Measurements from ENCODE around the gene GOLGA6L10. TPM values are rescaled to one million over a fixed set of nuclear protein-coding genes. Genes with fewer than 3 reads are reported as not detected.
"Not testable (repeated sequence)": the region's sequence is repeated elsewhere in the genome, so short reads cannot be mapped to it uniquely, and the experiment has no call there.

Gene GOLGA6L10
- total and polyA plus RNA-seq, 9 of the 15 experiments (the other 6 are each of a cell fraction or from before 2014, with no cell fraction given) = 0.32 to 7.1 (median 2.0) TPM

DNA sequence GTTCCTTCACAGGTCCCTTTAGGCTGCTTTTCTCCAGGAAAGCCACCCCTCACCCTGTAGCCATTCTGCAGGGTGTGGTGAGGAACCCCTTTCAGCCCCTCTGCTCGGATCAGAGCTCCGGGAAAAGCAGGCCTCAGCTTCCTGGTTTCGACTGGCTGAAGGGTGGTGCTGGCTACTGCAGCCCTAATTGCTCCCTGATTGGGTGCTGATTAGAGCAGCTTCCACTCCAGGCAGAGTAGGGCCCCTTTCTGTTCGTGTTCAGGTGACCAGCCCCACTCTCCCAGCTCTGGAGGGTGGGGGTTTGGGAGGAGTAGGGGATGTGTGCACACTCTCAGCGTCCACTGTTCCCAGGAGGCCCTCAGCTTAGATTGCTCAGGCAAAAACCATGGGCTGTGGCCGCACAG lies 49.8 kb downstream of the GOLGA6L10 start:
- H3K9me1 ChIP-seq (ENCODE audit: control insufficient read depth, insufficient read depth, low read length); in situ Hi-C loops (cut with MboI): not testable (repeated sequence)

GRCh38 chr15:82298520-82298919 lies 50.8 kb downstream of the GOLGA6L10 start:
- DNase-seq (ENCODE audit: extremely low read depth in 1 of 4, low spot score in 3 of 4) = no peak
- H2AFZ ChIP-seq (ENCODE audit: low read depth, low read length) = no peak overlapping the region
- H4K20me1 ChIP-seq (replicated peaks; ENCODE audit: control insufficient read depth, insufficient read depth, low read length) = no peaks in the 10 kb centered on the region
- TF ChIP-seq, protein P1, sequence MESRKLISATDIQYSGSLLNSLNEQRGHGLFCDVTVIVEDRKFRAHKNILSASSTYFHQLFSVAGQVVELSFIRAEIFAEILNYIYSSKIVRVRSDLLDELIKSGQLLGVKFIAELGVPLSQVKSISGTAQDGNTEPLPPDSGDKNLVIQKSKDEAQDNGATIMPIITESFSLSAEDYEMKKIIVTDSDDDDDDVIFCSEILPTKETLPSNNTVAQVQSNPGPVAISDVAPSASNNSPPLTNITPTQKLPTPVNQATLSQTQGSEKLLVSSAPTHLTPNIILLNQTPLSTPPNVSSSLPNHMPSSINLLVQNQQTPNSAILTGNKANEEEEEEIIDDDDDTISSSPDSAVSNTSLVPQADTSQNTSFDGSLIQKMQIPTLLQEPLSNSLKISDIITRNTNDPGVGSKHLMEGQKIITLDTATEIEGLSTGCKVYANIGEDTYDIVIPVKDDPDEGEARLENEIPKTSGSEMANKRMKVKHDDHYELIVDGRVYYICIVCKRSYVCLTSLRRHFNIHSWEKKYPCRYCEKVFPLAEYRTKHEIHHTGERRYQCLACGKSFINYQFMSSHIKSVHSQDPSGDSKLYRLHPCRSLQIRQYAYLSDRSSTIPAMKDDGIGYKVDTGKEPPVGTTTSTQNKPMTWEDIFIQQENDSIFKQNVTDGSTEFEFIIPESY (CRISPR knock-in tag; IDR thresholded peaks at IDR 0.05) = peak; percentile 95
- TF ChIP-seq FOS (IDR thresholded peaks at IDR 0.05; ENCODE audit: extremely low read depth, insufficient read length) (no peak), SRSF7 (optimal IDR thresholded peaks at IDR 0.05; ENCODE audit: low read depth, low read length) (no peak), FUS (optimal IDR thresholded peaks at IDR 0.05; ENCODE audit: low read depth, low read length) (no peak), CSDE1 (IDR thresholded peaks at IDR 0.05) (no peak)
- no peak overlapping the region for H3K4me3 ChIP-seq
- H3K4me2 ChIP-seq (ENCODE audit: insufficient read depth, low read length) = no peak overlapping the region
- H3K27me3 ChIP-seq (ENCODE audit: control insufficient read depth in 2 of 2, insufficient read depth in 2 of 2, low read length in 2 of 2) = no peaks in the 10 kb centered on the region; a peak in 2 of 5 replicates
- H3K9me3 ChIP-seq (replicated peaks; ENCODE audit: control insufficient read depth, insufficient read depth, low read depth, low read length) = no peaks in the 10 kb centered on the region
- ChIA-PET POLR2A (no interaction called here), CTCF (ENCODE audit: low intra/inter-chr PET ratio) (no interaction called here)
- in situ Hi-C loops (cut with MboI) = no loop called here
- ATAC-seq = no peak
- H3K79me2 ChIP-seq (ENCODE audit: control insufficient read depth, insufficient read depth, low read length) = no peaks in the 10 kb centered on the region
- H3K27ac ChIP-seq (ENCODE audit: extremely low read depth, low read depth, low read length) = no peak overlapping the region
- intact Hi-C loops (cut with micrococcal nuclease) = no loop called here
- H3K9ac ChIP-seq (ENCODE audit: insufficient read depth in 1 of 2, low read depth in 2 of 2, low read length in 2 of 2) = no peak overlapping the region
- no peaks in the 10 kb centered on the region for H3K36me3 ChIP-seq (ENCODE audit: control insufficient read depth, insufficient read depth, low read length)
- H3K9me1 ChIP-seq (ENCODE audit: control insufficient read depth, insufficient read depth, low read length) = no peaks in the 10 kb centered on the region
- peaks cover 0 to 7% of the 10 kb centered on the region in 2 experiments; a peak in 2 of 5 replicates for H3K4me1 ChIP-seq (replicated peaks in 1 of 2; ENCODE audit: control insufficient read depth in 2 of 2, insufficient read depth in 2 of 2, low read length in 2 of 2)
- FAIRE-seq = no peak
- no TSS peak for BruUV-seq (replicated peaks)
- 85% methylated on average over 23 of the region's 44 CpGs for WGBS (ENCODE audit: insufficient coverage, low coverage, missing lambda C conversion rate)

More for the DNA sequence above, 49.8 kb downstream of the GOLGA6L10 start:
- BruUV-seq (replicated peaks); H3K4me1 ChIP-seq (replicated peaks in 1 of 2; ENCODE audit: control insufficient read depth in 2 of 2, insufficient read depth in 2 of 2, low read length in 2 of 2); POLR2A ChIA-PET; intact Hi-C loops (cut with micrococcal nuclease); H3K27ac ChIP-seq (ENCODE audit: extremely low read depth, low read depth, low read length); H3K4me2 ChIP-seq (ENCODE audit: insufficient read depth, low read length); H4K20me1 ChIP-seq (replicated peaks; ENCODE audit: control insufficient read depth, insufficient read depth, low read length); H3K79me2 ChIP-seq (ENCODE audit: control insufficient read depth, insufficient read depth, low read length); CTCF ChIA-PET (ENCODE audit: low intra/inter-chr PET ratio); DNase-seq (ENCODE audit: extremely low read depth in 1 of 4, low spot score in 3 of 4); H3K36me3 ChIP-seq (ENCODE audit: control insufficient read depth, insufficient read depth, low read length); H3K4me3 ChIP-seq; H3K9me3 ChIP-seq (replicated peaks; ENCODE audit: control insufficient read depth, insufficient read depth, low read depth, low read length); FAIRE-seq; H3K27me3 ChIP-seq (ENCODE audit: control insufficient read depth in 2 of 2, insufficient read depth in 2 of 2, low read length in 2 of 2): not testable (repeated sequence)
- Histone ChIP-seq H2AFZ (ENCODE audit: low read depth, low read length) (peak overlapping the region; percentile 74), H3K9ac (ENCODE audit: insufficient read depth in 1 of 2, low read depth in 2 of 2, low read length in 2 of 2) (peak overlapping the region in 1 of 2 experiments; percentile 76; a peak in 2 of 4 replicates)
- TF ChIP-seq CTBP1 (IDR thresholded peaks at IDR 0.05; ENCODE audit: borderline replicate concordance) (peak; percentile 25; the same call in 1 of the 2 replicates), ZFX (CRISPR knock-in tag; IDR thresholded peaks at IDR 0.05) (peak; percentile 49), PHF8 (IDR thresholded peaks at IDR 0.05; ENCODE audit: borderline replicate concordance, low read length) (0 out of 2 replicates have a peak, but pooled peaks have one; percentile 13), ELF1 (tag; IDR thresholded peaks at IDR 0.05) (peak; percentile 56; the same call in 1 of the 2 replicates)
- 8% methylated on average over 3 of the region's 6 CpGs for WGBS (ENCODE audit: insufficient coverage, low coverage, missing lambda C conversion rate)
- peak; percentile 73 for ATAC-seq

Measured in K562 (cell line).